Parathyroid adenoma (tissue), 2 donors: ENCODE data around the gene RBMS3.
A peak's percentile ranks its signal among the peaks of the same experiment; 100 is the strongest.

ENCODE experiments used
- H2AFZ ChIP-seq: fragments of 300-600 bp; sonication (generic); one replicate; pipeline ENCODE4 v1.7.0; 2017; ENCODE audit warnings: antibody characterized with exemption, mild to moderate bottlenecking
- H3K27ac ChIP-seq: fragments of 300-600 bp; sonication (generic); one replicate; pipeline ENCODE4 v1.7.0; 2017
- H3K27me3 ChIP-seq: fragments of 300-600 bp; sonication (generic); one replicate; pipeline ENCODE4 v1.7.0; 2017; ENCODE audit warnings: low read length; ENCODE audit not compliant: control insufficient read depth, insufficient read depth
- H3K36me3 ChIP-seq: fragments of 300-600 bp; sonication (generic); one replicate; pipeline ENCODE4 v1.7.0; 2017; ENCODE audit warnings: low read length; ENCODE audit not compliant: control insufficient read depth, insufficient read depth
- H3K4me1 ChIP-seq: fragments of 300-600 bp; sonication (generic); one replicate; pipeline ENCODE4 v1.7.0; 2017; ENCODE audit warnings: control low read depth
- H3K4me2 ChIP-seq: fragments of 300-600 bp; sonication (generic); one replicate; pipeline ENCODE4 v1.7.0; 2017; ENCODE audit warnings: low read length
- H3K4me3 ChIP-seq: fragments of 300-600 bp; sonication (generic); one replicate; pipeline ENCODE4 v1.7.0; 2017; ENCODE audit warnings: low read depth, low read length
- H3K79me2 ChIP-seq: fragments of 300-600 bp; sonication (generic); one replicate; pipeline ENCODE4 v1.7.0; 2017; ENCODE audit warnings: control low read depth
- H3K9ac ChIP-seq: fragments of 300-600 bp; sonication (generic); one replicate; pipeline ENCODE4 v1.7.0; 2017; ENCODE audit warnings: mild to moderate bottlenecking
- H3K9me3 ChIP-seq: fragments of 300-600 bp; sonication (generic); one replicate; pipeline ENCODE4 v1.7.0; 2017; ENCODE audit warnings: low read length; ENCODE audit not compliant: control insufficient read depth
- TF ChIP-seq, protein P1 (sequence below): fragments of 300-600 bp; sonication (generic); IDR thresholded peaks from one replicate; pipeline ENCODE4 v1.7.0; 2017; ENCODE audit warnings: antibody characterized with exemption, mild to moderate bottlenecking
- donor health status: primary hyperparathyroidism.

Gene RBMS3

DNA sequence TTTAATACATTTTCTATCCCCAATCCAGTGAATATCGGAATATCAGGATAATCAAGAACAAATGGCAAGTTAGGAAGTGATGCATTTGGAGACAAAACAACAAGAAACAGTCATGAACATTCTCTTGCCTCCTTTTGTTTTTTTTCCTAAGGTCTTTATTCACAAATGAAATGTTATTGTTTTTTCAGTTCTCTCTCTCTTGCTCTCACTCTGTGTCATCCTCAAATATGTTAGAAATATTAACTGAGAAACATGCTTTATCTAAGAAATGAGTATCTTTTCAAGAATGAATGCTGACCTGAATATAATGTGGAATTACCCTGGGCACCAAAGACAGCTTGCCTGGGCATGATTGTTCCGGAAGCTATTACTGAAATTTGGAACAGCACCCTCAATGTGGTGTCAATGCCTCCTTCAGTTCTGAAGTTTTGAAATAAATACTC lies 51.3 kb downstream of the RBMS3 start:
- no peak overlapping the region for H3K9ac ChIP-seq
- H3K4me1 ChIP-seq, result peaks cover 3% of the 10 kb centered on the region
- TF ChIP-seq, protein P1, sequence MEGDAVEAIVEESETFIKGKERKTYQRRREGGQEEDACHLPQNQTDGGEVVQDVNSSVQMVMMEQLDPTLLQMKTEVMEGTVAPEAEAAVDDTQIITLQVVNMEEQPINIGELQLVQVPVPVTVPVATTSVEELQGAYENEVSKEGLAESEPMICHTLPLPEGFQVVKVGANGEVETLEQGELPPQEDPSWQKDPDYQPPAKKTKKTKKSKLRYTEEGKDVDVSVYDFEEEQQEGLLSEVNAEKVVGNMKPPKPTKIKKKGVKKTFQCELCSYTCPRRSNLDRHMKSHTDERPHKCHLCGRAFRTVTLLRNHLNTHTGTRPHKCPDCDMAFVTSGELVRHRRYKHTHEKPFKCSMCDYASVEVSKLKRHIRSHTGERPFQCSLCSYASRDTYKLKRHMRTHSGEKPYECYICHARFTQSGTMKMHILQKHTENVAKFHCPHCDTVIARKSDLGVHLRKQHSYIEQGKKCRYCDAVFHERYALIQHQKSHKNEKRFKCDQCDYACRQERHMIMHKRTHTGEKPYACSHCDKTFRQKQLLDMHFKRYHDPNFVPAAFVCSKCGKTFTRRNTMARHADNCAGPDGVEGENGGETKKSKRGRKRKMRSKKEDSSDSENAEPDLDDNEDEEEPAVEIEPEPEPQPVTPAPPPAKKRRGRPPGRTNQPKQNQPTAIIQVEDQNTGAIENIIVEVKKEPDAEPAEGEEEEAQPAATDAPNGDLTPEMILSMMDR, result no peak
- H3K4me2 ChIP-seq, result no peak overlapping the region
- no peak overlapping the region for H3K4me3 ChIP-seq
- no peak overlapping the region for H2AFZ ChIP-seq
- no peaks in the 10 kb centered on the region for H3K27me3 ChIP-seq
- H3K9me3 ChIP-seq, result no peaks in the 10 kb centered on the region
- no peak overlapping the region for H3K27ac ChIP-seq
- no peaks in the 10 kb centered on the region for H3K36me3 ChIP-seq
- H3K79me2 ChIP-seq, result no peaks in the 10 kb centered on the region

DNA sequence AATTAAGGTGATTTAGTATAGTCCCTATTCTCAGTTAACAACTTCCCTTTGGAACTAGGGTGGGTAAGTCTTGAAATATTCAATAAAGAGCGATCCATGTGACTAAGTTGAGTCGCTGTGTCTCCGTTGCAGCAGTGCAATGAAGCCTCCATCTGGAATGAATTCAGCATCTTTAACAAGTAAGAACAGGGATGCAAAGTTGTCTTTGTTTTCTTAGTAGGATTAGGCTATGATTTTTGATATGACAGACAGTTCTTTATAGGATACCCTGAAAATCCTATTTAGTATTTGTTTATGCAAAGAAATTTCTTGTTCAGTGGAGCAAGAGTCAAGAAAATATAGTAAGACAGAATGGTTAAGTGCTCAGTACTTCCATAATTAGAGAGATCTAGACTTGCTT lies 52.7 kb downstream of the RBMS3 start:
- Histone ChIP-seq H3K27ac (no peak overlapping the region), H3K9ac (no peak overlapping the region), H3K36me3 (no peaks in the 10 kb centered on the region), H3K9me3 (no peaks in the 10 kb centered on the region), H2AFZ (no peak overlapping the region), H3K79me2 (no peaks in the 10 kb centered on the region), H3K4me2 (no peak overlapping the region), H3K4me3 (no peak overlapping the region), H3K4me1 (peaks cover 3% of the 10 kb centered on the region), H3K27me3 (no peaks in the 10 kb centered on the region)
- TF ChIP-seq, protein P1, result no peak

DNA sequence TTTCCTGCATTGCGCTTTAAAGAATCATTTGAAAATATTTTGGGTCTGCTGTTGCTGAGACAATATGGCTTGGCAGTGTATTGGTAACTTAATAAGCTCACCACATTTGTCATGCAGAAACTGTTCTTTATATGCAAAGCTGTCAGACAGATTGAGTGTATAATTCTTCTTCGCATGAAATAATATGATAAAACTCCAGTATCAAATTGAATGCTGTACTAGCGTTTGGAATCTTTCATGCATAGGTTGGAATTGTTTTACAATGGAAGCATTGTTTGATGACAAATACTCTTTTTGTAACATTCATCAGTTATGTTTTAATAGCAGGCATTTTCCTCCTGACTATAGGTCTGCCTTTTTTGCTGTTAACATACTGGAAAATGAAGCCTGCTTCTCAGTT lies 53.8 kb downstream of the RBMS3 start:
- peaks cover 3% of the 10 kb centered on the region for H3K4me1 ChIP-seq
- H3K36me3 ChIP-seq, result no peaks in the 10 kb centered on the region
- H3K79me2 ChIP-seq, result no peaks in the 10 kb centered on the region
- no peak overlapping the region for H2AFZ ChIP-seq
- H3K27ac ChIP-seq, result no peak overlapping the region
- H3K27me3 ChIP-seq, result no peaks in the 10 kb centered on the region
- no peak overlapping the region for H3K9ac ChIP-seq
- TF ChIP-seq, protein P1, result no peak
- H3K4me2 ChIP-seq, result no peak overlapping the region
- no peaks in the 10 kb centered on the region for H3K9me3 ChIP-seq
- no peak overlapping the region for H3K4me3 ChIP-seq

DNA sequence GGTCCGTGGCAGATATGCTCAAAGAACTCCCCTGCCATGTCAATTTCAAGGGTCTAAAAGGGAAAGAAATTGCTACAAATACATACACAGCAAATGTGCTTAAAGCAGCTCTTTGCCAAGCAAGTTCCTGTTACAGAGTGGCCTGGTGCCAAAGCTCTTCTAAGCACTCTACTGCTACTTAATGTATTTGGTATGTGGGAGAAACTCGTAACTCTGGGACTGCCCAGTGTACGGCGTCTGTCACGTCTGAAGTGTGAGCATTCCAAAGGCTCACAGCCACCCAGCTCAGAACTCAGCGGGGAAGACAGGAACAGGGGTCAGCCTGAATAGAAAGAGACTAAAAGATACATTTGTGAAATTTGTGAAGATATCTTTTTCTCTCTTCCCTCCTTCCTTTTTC lies 54.6 kb downstream of the RBMS3 start:
- H3K4me1 ChIP-seq, result peaks cover 3% of the 10 kb centered on the region
- peak overlapping the region; percentile 30 for H3K27ac ChIP-seq
- TF ChIP-seq, protein P1, result no peak
- H3K79me2 ChIP-seq, result no peaks in the 10 kb centered on the region
- H3K4me3 ChIP-seq, result peak overlapping the region; percentile 30
- H3K36me3 ChIP-seq, result no peaks in the 10 kb centered on the region
- peak overlapping the region; percentile 24 for H3K4me2 ChIP-seq
- no peak overlapping the region for H2AFZ ChIP-seq
- no peak overlapping the region for H3K9ac ChIP-seq
- no peaks in the 10 kb centered on the region for H3K9me3 ChIP-seq
- H3K27me3 ChIP-seq, result no peaks in the 10 kb centered on the region

DNA sequence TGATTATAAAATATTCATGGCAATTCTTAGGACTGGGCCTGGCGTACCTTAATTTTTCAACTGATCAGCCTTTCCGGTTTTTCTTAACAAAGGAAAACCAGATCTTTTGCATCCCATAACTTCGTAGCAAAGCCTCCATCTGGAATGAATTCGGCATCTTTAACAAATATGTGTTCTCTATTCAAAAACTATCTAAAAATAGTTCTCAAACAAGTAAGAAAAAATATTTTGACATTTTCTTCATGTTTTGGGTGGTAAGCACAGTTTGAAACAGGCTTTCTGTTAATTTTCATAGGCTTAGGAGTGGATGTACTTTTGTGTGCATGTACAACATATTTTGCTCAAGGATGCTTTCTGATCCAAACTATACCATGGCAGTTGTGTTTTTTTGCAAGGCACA lies 55.1 kb downstream of the RBMS3 start:
- H3K36me3 ChIP-seq, result no peaks in the 10 kb centered on the region
- H3K9ac ChIP-seq, result no peak overlapping the region
- peak overlapping the region; percentile 30 for H3K4me3 ChIP-seq
- TF ChIP-seq, protein P1, result no peak
- H3K4me1 ChIP-seq, result peaks cover 3% of the 10 kb centered on the region
- no peaks in the 10 kb centered on the region for H3K79me2 ChIP-seq
- no peaks in the 10 kb centered on the region for H3K27me3 ChIP-seq
- no peak overlapping the region for H2AFZ ChIP-seq
- H3K9me3 ChIP-seq, result no peaks in the 10 kb centered on the region
- peak overlapping the region; percentile 30 for H3K27ac ChIP-seq
- peak overlapping the region; percentile 24 for H3K4me2 ChIP-seq
